GM19099 (cell line): Measurements from ENCODE around the gene NELL1.

Source experiments
- POLR2A ChIP-seq: IDR thresholded peaks from 3 replicates; pipeline ENCODE4 v1.6.1; 2011; ENCODE audit warnings: low read depth; ENCODE audit not compliant: insufficient read length; ENCODE audit errors: extremely low read depth

NELL1 gene

DNA sequence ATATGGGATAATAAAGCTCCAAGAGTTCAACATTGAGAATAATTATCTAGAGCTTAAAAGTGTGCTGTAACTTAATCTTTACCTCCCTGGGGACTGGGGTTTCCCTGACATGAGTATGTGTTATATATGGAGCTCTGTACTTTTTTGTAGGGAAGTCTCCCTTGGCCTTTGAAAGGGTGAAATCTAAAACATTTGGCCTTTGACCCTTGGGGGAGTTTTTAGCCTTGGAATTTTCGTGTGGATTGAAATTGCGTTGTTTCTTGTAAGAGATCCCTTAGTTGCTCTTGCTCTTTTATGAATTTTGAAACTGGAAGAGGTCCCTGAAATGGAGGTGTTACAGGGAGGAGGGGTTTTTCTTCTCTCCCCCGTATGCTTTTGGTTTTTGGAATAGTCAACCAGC, 450.0 kb downstream of the NELL1 start:
- TF ChIP-seq POLR2A, result no peak

DNA sequence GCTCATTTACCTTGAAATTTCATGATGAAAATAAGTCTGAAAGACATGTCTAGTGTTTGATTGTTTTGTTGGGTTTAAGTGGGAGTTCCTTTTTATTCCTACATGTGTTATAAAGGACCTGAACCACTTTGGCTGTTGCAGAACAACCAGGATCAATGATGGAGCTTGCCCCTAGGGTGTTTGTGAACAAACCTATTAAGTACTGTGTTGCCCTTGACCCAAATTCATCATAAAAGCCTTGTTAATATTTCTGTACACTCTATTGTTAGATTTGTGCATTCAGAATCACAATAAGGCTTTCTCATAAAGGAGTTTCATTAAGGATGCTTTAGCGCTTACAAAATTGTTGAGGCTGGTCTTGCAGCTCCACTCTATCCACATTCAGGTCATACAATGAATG, 452.6 kb downstream of the NELL1 start:
- no peak for TF ChIP-seq POLR2A

DNA sequence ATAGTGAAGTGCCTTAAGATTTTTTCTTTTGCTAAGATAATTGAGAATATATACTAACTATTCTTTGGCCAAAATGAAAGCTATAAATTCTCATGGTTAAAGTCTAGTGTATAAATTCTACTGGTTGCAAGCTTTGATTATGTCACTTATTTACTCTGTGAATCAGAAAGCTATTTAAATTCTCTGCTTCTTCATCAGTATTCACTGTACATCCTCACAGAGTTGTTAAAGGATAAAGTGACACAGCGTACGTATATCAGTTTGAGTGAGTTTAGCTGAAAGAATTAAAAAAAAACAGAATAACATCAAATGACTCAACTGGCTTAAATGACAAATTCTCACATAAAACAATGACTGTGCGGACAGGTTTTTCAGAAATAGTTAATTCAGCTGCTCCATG, 453.1 kb downstream of the NELL1 start:
- TF ChIP-seq POLR2A, result no peak

DNA sequence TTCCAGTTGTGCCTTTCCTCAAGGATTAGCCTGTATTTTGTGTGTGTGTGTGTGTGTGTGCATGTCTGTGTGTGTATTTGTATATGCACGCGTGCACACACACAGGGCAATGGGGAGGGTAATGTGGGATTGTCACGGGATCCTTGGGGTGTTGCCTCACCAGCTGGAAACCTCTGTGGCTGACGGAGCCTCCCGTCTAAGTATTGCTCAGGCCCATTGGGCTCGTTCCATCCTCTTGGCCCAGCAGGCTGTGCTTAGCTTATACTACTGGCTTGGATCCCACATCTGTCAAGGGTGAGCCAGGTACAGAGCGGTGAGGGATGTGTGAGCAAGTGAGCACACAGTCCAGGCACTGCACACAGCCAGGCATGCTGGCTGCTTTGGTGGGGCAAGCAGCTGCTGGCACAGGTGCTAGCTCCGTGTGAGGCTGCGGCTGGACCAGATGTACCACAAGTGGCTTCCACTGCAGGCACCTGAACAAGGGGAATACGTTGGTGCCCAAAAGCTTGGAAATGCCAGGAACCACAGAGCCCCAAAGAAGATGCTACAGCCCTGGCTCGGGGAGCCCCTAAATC, 462.8 kb downstream of the NELL1 start:
- no peak for TF ChIP-seq POLR2A

DNA sequence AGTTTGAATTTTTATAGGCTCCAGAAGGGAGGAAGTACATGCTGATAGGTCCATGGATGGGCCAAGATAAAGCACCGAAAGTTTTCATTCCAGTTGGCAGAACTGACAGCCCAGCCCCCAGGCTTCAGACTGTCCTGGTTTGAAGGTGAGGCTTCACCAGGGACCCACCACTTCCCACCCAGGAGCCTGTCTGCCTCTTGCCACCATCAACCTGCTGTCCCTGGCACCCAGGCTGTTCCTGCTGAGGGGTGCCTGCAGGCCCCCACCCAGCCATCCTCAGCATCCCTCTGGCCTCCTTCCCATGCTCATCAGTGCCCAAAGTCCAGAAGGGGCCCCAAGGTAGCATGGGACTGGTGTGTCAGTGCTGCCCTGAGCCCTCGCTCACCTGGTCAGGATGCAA, 463.9 kb downstream of the NELL1 start:
- no peak for TF ChIP-seq POLR2A

DNA sequence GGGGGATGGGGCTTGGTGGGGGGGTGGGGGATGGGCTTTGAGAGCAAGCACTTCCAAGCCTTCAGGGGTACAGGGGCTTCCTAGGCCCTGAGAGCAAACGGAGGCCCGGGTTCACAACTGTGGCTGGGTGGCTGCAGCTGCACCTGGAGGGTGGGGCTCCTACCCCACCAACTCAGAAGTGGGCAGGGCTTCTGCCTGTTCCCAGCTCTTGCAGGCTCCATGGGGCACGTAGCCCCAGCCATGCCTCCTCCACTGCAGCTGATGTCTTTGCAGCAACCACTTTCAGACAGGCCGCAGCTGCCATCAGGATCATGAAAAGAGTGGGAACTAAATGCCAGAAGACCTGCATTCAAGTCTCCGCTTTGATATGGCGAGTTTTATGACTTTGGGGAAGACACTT, 464.3 kb downstream of the NELL1 start:
- no peak for TF ChIP-seq POLR2A

DNA sequence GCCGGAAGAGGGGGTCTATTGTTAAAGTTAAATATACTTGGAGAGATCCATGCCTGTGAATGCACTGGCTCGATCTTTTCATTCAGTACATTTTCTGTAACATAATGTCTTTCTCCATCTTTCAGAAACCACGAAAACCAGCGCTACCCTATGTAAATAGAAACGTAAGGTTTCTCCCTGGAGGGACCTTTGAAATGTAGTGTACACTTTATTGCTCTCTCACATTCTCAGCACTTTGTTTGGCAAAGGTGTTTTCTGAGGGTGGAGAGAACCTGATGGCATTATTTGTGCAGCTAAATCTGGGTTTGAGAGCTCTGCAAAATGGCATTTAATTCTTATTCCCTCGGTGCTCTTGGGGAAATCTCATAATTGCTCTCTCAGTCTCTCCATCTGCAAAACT, 468.4 kb downstream of the NELL1 start:
- no peak for TF ChIP-seq POLR2A

DNA sequence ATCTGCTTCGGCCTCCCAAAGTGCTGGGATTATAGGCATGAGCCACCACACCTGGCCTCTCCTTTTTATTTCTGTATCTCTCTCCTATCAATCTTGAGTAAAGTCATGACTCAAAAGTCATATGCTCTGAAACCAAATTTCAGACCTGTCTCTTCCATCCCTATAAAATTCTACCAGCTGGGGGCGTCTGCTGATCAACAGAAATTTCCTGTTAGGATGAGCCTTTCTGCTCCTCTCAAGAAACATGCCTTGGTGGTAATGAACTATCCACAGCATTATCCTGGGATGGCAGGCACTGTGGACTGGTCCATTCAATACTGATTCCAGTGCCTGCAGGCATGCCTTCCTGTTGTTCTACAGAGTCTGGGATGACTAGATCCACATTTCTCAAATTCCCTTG, 472.6 kb downstream of the NELL1 start:
- TF ChIP-seq POLR2A, result no peak

DNA sequence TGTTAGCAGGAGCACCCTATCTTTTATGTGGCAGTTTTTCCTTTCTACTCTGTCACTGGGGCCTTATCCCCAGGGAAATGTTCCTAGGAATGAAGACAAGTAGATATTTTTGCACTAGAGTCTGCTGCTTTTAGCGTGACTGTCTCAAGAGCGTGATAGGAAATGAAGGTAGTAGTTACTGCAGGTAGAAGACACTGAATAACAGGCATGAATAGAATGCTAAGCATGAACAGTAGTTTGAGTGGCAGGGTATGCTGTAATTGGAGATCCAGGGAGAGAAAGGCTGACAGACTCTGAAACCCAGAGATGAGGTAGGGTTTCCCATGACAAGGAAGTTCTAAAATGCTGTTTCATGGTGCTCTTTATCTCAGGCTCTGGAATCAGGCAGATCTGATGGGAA, 475.1 kb downstream of the NELL1 start:
- TF ChIP-seq POLR2A, result no peak

DNA sequence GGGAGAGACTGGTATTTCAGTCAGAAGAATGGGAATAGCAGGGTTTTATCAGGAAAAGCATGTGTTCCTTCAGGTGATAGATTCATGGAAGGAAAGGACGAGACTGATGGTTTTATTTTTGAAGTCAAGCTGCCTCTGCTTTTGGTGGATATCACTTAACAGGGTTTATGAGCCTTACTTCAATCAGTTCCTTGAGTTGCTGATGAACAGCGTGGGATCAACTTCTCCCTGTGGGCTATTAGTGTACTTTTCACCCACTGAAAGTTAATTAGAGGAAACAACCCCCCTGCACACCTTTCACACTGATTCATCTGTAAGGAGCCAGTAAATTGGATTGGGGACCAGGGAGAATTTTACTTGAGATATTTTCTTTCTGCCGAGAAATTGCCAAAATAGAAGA, 479.0 kb downstream of the NELL1 start:
- no peak for TF ChIP-seq POLR2A

DNA sequence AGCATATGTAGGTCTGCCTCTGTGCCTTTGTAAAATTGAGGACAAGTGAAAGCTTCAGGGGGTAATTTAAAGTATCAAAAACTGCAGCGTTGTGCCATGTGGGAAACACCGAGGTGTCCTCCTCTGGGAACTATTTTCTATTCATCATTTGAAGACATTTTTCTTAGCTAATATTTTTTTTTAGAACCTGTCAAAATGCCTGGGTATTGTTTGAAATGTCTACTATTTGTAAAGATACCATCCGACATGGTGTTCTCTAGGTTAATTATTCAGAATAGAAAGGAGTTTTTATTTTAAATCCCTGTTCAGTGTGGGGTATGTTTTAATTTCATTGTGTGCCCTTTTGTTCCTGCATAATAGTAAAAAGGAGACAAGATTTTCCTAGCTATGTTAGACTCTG, 490.8 kb downstream of the NELL1 start:
- no peak for TF ChIP-seq POLR2A

DNA sequence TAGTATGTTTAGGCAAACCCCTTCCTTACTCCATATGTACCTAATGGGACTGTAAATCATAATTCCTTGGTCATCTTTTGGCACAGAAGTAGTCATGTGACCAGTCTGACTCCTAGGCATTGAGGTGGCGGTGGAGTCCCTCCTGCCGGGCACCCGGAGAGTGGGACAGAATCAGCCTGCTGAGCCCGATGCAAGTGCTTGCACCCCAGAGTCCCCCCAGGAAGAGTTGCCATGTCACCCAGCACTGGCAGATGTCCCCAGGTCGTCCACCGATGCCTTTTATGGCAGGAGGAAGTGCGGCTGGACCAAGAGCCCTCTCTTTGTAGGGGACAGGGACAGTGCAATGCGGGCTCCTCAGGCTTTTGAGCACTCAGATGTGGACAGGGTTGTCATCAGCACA, 500.3 kb downstream of the NELL1 start:
- no peak for TF ChIP-seq POLR2A

DNA sequence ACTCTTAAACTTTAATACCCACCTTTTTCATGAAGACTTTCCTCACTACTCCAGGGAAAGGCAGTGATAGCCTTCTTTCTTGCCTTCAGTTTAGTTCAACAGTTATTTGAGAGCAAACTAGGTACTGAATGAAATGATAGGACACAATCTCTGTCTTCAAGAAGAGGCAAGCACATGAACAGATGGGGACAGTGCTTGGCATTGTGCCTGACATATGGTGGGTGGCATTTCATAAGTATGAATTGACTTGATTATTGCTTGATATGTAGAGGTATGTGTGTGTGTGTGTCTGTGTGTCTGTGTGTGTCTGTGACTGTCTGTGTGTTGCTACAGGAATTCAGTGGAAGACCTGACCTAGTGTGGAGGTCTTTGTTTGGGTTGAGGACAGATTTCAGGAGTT, 504.1 kb downstream of the NELL1 start:
- TF ChIP-seq POLR2A, result no peak

DNA sequence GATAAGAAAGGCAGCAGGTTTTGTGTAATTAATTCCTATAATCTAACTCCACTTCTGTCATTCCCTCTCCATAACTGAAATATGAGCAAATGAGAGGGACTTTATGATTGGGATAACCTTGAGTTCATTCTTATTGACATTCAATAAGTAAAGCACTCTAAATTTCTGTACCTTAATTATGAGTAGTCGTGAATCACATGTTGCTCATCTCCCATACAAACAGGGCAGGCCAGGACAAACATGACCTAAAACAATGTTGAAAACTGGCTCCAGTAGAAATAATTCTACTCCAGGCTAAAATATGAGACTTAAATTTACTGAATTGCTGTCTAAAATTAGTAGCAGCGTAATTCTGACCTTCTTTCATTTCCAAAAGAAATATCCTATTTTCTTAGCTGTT, 505.4 kb downstream of the NELL1 start:
- TF ChIP-seq POLR2A, result no peak

DNA sequence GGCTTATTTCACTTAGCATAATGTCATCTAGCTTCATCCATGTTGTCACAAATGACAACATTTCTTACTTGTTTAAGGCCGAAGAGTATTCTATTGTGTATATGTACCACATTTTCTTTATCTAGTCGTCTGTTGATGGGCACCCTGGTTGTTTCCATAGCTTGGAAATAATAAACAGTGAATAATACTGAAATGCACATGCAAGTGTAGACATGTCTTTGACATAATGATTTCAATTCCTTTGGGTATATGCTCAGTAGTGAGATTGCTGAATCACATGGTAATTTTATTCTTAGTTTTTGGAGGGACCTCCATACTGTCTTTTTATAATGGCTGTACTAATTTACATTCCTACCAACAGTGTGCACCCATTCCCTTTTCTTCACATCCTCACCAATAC, 508.0 kb downstream of the NELL1 start:
- TF ChIP-seq POLR2A, result no peak

DNA sequence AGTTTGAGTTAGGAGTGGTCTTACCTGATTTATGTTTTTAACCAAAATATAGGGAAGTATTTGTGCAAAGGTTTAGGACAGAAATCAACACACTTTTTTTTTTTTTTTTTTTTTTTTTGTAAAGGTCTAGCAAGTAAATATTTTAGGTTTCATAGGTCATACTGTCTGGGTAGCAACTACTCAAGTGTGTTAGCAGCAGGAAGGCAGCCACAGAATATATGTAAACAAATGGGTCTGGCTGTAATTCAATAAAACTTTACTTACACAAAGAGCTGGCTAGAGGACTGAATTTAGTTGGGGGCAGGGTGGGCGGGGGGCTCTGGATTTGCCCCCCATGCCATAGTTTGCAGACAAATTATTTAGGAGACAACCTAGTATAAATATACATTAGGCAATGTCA, 510.4 kb downstream of the NELL1 start:
- TF ChIP-seq POLR2A, result no peak

DNA sequence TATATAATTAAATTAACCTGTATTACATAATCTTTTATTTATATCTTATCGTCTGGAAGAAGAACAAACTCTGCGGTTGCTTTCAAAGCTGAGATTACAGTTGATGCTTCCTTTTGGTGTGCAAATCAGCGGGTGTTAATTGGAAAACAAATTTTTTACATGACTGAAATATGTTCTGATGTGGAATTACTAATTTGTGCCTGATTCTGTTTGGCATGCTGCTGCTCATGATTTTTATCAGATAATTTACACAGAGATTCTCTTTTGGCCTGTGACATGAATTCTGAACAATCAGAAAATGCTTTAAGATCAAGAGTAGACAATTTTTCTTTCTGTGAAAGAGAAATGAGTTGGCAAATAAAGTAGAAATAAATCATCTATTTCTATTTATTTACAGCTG, 510.8 kb downstream of the NELL1 start:
- TF ChIP-seq POLR2A, result no peak
